Stimulated activated CD8-positive, alpha-beta memory T cell treated with anti-CD3 and anti-CD28 coated beads, Interleukin-15, amount 100 ng/mL, for 24 hours (primary cell): Measurements from ENCODE around the gene MEIOC.
A peak's percentile ranks its signal among the peaks of the same experiment; 100 is the strongest.

Source experiments
- DNase-seq: peaks from one replicate; pipeline ENCODE4 v3.0.0-alpha.2; 2020; ENCODE audit warnings: low read depth

Gene MEIOC

GRCh38 chr17:44708401-44709263 is 52.4 kb downstream of the MEIOC start, which contains the start of gene DBF4B:
Gene DBF4B, plus strand, starts transcription at chr17:44708665. Its CDS starts 156 bp downstream, at chr17:44708821.
- DNase-seq = peak; percentile 48

- DNase-seq = no peak
These were observed 63.2 kb downstream of the MEIOC start for GRCh38 chr17:44719444-44719843.

- no peak for DNase-seq
These were observed 66.0 kb downstream of the MEIOC start for GRCh38 chr17:44722254-44722653.
